22Rv1 (cell line): ENCODE data around the gene MYH9.

ENCODE experiments used
- H3K27ac ChIP-seq: fragments of 450-650 bp; 2 replicates; pipeline ENCODE4 v1.5.1; 2017
- CTCF ChIP-seq: fragments of 450-650 bp; IDR thresholded peaks from 2 replicates; pipeline ENCODE4 v1.5.1; 2017; ENCODE audit warnings: mild to moderate bottlenecking
- ZFX ChIP-seq: fragments of 450-650 bp; IDR thresholded peaks from 2 replicates; pipeline ENCODE4 v1.6.1; 2017; ENCODE audit warnings: antibody characterized with exemption, borderline replicate concordance

The MYH9 gene

GRCh38 chr22:36323182-36323854 lies 64.4 kb downstream of the MYH9 start:
- H3K27ac ChIP-seq, result no peak overlapping the region
- TF ChIP-seq ZFX, result no peak
- TF ChIP-seq CTCF, result no peak

GRCh38 chr22:36322602-36322915 lies 65.2 kb downstream of the MYH9 start:
- no peak overlapping the region for H3K27ac ChIP-seq
- no peak for TF ChIP-seq CTCF
- TF ChIP-seq ZFX, result no peak

GRCh38 chr22:36321797-36322601 lies 65.8 kb downstream of the MYH9 start:
- H3K27ac ChIP-seq, result no peak overlapping the region
- TF ChIP-seq CTCF (no peak), ZFX (no peak)

- TF ChIP-seq CTCF, result no peak
- no peak for TF ChIP-seq ZFX
- no peak overlapping the region for H3K27ac ChIP-seq
Observed at GRCh38 chr22:36320553-36320952, 67.2 kb downstream of the MYH9 start.

- H3K27ac ChIP-seq, result no peak overlapping the region
- no peak for TF ChIP-seq ZFX
- TF ChIP-seq CTCF, result no peak
Observed at GRCh38 chr22:36319595-36320497, 67.9 kb downstream of the MYH9 start.

- no peak for TF ChIP-seq CTCF
- TF ChIP-seq ZFX, result no peak
- no peak overlapping the region for H3K27ac ChIP-seq
Observed at GRCh38 chr22:36318442-36318841, 69.3 kb downstream of the MYH9 start.
